PC-9 (cell line): ENCODE results near the gene OR10AG1.

Experiments used
- EZH2 ChIP-seq: fragments of 200-600 bp; sonication (generic); IDR thresholded peaks from 2 replicates; pipeline ENCODE4 v1.8.0; 2017; ENCODE audit warnings: antibody characterized with exemption, low read depth
- TF ChIP-seq, protein P1 (sequence below): fragments of 200-600 bp; sonication (generic); conservative IDR thresholded peaks from 2 replicates; pipeline ENCODE4 v1.6.1; 2017; ENCODE audit warnings: mixed run types, antibody characterized with exemption, mild to moderate bottlenecking, moderate library complexity

DNA sequence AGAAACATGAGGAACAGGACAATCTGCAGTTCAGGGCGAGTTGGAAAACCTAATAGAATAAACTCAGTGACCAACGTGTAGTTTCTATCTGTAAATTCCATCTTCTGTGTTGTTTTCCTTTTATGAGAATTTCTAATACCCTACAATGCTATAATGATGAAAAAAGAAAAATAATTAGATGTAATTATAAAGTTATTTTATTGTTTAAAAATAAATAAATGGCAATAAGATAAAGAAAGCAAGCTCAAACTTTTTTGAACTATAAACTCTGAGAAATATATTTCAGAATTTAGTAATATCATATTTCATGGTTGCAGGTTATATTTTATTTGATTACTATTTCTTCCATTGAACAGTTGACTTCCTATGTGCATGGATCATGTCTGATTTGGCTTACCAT, 33.4 kb downstream of the OR10AG1 start, which contains the start of gene OR5I1:
- no peak for TF ChIP-seq EZH2
- TF ChIP-seq, protein P1, sequence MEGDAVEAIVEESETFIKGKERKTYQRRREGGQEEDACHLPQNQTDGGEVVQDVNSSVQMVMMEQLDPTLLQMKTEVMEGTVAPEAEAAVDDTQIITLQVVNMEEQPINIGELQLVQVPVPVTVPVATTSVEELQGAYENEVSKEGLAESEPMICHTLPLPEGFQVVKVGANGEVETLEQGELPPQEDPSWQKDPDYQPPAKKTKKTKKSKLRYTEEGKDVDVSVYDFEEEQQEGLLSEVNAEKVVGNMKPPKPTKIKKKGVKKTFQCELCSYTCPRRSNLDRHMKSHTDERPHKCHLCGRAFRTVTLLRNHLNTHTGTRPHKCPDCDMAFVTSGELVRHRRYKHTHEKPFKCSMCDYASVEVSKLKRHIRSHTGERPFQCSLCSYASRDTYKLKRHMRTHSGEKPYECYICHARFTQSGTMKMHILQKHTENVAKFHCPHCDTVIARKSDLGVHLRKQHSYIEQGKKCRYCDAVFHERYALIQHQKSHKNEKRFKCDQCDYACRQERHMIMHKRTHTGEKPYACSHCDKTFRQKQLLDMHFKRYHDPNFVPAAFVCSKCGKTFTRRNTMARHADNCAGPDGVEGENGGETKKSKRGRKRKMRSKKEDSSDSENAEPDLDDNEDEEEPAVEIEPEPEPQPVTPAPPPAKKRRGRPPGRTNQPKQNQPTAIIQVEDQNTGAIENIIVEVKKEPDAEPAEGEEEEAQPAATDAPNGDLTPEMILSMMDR, result no peak
